Lung microvascular endothelial cell (primary cell): ENCODE results near the gene AKR1B15. TPM values are rescaled to one million over a fixed set of nuclear protein-coding genes. Genes with fewer than 3 reads are reported as not detected.
"Not testable (repeated sequence)": the region's sequence is repeated elsewhere in the genome, so short reads cannot be mapped to it uniquely, and the experiment has no call there.

Experiments used
- DNase-seq, 2 donors: peaks; one replicate each; pipeline versions ENCODE4 v3.0.0 to v3.0.0-alpha.2; 2010; ENCODE audit warnings: low read depth in 2 of 2
- total RNA-seq: library from RNA; depleted of rRNA; stranded (reverse); fragments of >200 nt; gene quantifications from 2 replicates; pipeline ENCODE4 v1.2.1, GENCODE V29; 2014

Gene AKR1B15
- total RNA-seq, 1 donor from 2014 or later: not detected

DNA sequence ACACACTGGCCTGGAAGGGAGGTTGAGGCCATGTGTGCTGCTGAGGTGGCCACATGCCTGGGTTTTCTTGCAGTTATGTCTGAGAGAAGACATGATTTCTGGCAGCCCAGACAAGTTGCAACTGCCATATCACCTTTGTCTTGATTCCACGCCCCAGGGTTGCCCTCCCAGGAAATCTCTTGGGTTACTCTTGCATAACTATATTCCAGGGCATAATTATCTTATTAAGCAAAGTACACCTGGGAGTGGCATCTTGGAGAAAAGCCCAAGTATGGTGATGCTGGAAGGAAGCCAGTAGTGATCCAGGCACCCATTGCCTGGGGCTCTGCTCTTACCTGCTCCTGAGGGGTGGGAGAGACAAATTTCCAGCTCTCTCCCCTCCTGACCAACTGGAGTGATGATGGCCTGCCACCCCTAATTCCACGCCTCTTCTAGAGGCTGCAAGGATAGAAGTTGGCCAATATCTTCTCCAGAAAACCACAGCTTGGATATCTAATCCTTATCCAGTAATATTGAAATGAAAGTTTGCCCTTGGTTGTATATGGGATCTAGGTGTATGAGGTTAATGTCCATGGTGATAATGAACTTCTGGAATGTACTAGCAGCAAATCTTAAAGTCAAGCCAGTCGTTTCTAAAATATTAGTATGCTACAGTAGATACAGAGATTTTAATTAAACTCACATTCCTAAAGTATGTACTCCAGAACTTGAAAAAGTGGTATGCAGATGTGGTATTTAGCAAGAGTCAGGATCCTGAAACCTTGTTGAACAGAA is 16.5 kb upstream of the AKR1B15 start:
- DNase-seq: no peak

DNA sequence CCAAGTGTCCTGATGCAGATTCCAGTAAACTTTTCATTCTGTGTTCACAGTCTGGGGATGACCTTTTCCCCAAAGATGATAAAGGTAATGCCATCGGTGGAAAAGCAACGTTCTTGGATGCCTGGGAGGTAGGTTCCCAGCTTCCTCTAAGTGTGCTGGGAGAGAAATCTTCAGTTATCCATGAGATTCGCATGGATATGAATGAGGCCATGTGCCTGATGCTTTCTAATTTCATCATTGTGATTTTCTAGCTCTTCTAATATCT is 16.0 kb upstream of the AKR1B15 start:
- DNase-seq: no peak

DNA sequence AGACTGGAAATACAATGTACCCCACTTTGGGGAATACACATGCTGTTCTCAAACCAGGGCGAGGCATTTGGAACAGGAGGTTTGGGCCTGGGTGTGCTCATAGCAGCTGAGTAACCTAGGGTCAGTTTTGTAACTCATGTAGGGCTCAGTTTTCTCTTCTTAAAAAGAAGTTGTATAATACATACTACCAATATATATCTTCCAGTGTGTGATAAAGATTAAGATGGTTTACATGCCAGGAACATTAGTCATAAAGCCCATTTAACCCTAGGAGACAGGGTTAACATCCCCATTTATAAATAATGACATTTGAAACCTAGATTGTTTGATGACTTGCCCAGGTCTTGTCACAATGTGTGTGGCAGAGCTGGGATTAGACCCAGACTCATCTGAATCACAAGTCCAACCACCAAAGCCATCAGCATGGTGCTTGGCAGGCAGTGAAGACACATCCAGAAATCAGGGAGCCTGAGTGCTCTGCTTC is 15.6 kb upstream of the AKR1B15 start:
- DNase-seq: no peak

DNA sequence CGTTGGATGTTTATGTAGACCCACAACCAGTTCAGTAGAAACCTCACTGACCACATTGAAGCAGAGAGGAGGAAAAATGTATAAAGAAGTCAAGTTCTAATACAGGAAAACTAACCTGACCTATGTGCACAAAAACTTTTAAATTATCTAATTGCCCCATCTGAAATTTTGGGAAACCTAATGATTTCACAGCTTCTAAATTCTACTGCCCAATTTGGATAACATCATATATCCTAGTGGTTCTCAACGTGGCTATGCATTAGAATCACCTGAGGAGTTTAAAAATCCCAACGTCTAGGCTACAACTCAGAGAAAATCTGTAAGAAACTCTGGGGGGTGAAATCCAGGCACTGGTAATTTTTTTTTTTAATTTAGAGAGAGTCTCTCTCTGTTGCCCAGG is 14.3 kb upstream of the AKR1B15 start:
- DNase-seq: no peak

DNA sequence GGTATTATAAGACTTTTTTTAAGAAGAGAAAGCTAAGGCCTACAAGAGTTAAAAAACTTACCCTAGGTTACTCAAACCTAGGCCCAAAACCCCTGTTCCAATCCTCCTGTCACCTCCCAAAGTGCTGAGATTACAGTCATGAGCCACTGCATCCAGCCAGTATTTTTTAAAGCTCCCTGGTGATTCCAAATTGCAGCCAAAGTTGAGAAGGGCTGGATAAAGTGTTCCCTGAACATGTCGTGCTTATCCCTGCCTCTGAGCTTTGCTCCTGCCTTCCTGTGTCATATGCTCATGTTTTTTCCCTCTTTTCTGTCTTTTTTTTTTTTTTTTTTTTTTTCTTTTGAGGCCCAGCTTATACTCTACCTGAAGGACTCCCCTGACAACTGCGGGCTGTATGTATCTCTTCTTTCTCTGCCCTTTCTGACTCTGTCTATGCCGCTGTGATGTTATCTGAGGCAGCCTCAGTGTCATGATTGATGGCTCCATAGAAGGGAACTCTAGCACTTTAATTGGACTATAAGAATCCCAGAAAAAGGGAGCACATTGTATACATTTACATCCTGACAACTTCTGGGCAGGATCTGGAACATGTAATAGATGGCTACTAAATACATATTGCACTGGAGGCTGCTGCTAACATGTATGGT is 13.5 kb upstream of the AKR1B15 start:
- no peak for DNase-seq

DNA sequence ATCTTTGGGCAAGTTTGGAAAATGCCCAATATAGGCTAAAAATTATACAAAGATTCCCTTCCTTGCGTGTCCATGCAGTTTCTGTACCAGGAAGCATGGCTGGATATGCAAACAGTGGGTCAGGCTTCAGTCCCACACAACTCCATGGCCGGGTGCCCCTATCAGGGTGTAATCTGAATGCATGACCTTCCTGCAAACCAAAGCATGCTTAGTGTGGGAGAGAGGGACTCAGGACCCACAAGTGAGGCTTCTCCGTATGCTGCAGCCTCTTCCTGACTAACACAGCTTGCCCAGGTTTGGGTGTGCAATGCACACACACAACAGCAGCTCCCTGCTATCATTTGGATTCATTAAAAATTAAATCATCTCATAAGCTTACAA is 13.0 kb upstream of the AKR1B15 start:
- no peak for DNase-seq

DNA sequence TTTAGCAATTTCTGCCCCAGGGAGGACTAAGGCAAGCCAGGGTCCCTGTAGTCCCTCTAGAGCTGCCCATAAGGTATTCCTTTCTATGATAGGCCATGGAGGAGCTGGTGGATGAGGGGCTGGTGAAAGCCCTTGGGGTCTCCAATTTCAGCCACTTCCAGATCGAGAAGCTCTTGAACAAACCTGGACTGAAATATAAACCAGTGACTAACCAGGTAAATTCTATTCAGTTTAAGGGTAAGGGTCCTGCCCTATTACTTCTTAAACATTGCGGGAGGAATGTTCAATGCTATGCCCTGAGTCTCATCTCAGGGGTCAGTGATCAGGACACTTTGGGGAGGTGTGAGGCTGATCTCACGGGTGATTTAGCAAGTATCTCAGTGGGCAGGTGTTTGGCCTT is 12.4 kb upstream of the AKR1B15 start:
- not testable (repeated sequence) for DNase-seq

DNA sequence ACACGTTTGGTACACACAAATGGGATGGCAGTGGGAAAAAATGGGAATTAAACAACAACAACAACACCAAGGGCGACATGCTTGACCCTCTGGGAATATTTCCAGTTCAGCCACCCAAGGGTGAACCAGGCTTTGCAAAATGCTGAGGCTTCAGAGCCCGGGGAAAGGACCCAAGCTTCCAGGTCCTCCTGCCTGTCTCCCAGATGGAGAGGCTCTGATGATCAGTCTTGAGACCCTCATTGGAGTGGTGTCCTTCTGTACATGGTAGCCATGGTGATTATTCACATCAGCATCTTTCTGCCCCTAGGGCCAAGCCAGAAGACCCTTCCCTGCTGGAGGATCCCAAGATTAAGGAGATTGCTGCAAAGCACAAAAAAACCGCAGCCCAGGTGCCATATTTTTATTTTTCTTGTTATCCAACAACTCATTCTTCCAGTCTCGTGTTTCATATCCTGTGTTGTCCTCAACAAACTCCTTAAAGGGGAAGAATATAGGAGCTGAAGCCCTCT is 11.6 kb upstream of the AKR1B15 start:
- DNase-seq: not testable (repeated sequence)

DNA sequence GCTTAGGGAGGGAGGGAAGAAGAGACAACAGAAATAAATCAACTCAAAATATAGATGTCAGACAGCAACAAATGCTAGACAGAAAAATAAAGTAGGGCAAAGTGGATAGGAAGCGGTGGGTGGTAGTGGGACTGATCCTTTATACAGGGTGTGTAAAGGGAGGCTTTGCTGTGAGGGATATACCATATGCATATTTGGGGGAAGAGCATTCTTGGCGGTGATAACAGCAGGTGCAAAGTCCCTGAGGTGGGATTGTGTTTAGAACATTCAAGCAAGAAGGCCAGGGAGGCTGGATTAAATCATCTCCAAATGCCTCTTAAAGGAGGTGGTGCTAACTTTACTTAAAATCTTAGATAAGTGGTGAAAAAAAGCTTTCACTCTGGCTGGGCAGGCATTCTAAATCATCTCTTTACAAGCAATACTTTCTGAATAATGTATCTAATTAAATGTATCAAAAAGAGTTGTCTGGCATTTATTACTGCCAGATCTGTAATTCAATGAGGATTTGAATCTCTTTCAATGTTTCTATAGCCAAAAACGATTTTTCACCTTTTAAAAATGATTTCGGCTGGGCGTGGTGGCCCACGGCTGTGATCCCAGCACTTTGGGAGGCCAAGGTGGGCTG is 9.4 kb upstream of the AKR1B15 start:
- no peak for DNase-seq

DNA sequence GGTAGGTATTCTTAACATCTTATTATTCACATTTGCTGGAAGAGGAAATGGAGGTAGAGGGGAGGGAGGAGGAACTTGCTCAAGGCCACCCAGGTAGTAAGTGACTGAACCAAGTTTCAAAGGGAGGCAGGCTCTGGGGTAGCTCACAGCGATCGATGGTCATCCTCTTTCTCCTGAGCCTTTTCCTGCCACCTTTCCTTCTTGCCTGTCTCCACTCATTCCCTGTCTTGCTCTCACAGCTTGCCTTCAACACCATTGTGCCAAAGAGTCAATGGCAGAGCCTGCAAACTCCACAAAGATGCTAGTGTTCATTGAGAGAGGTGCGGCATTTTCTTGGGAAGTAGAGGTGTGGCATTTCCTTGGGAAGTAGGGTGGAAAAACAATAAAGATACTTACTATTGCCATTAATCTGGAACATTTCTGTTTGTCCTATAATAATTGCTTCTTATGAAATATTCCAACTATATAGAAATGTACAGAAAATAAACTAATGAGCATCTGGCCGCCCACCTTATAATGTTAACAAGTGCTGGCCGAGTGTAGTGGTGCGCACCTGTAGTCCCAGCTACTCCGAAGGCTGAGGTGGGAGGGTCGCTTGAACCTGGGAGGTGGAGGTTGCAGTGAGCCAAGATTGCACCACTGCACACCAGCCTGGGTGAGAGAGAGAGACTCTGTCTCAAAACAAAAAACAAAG is 7.3 kb upstream of the AKR1B15 start:
- DNase-seq: not testable (repeated sequence)

DNA sequence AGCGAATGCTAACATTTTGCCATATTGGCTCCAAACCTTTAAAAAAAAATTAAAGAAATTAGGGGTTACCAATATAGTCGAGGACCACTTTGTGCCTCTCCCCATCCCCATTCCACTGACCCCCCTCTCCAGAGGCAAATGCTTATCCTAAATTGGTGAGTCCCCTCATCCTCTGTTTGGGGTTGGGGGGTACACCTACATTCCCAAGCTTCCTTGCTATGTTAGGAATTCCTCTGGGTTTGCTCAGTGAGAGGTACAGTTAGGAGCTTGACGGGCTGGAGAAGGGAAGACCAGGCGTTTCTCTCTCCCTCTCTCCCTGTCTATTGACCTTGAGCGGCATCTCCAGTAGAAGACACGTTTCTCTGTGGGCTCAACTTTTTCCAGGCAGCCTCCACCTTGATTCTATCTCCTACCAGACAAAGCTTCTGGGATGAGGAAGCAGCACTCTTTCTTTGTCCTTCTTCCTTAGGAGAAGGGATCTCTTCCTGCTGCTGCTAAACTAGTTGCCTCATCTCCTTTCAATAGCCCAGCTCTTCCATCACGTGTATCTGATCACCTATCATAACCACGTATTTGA is 6.6 kb upstream of the AKR1B15 start:
- DNase-seq: no peak

DNA sequence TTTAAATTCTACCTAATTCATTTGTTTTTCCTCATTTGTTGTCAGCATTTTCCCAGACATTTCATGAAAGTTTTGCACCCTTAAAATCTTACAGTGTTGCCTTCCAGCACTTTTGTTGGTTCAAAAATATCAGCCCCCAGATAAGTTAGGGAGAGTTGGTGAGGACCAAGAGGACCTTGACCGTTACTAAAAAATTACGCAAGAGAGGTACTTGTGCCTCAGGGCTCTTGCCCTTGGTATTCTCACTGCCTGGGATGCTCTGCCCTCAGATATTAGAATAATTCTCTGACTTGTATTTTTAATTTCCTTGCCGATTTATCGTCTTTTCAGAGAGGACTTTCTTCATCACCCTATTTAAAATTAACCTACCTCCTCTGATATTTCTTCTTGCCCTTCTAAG is 3.5 kb upstream of the AKR1B15 start:
- no peak for DNase-seq

DNA sequence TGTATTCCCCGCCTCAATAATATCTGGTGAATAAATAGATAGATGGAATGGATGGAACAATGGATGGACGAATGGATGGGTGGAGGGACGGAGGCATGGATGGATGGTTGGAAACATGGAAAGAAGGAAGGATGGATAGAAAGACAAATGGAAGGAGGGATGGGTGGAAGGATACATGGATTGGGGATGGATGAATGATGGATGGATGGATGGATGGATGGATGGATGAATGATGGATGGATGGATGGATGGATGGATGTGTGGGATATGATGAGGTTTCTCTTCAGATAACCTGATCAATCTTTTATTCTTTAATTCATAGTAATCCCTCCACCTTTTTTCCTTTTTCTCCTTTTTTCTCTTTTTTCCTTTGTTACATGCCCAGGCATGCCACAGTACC is 3.0 kb upstream of the AKR1B15 start:
- DNase-seq: no peak

DNA sequence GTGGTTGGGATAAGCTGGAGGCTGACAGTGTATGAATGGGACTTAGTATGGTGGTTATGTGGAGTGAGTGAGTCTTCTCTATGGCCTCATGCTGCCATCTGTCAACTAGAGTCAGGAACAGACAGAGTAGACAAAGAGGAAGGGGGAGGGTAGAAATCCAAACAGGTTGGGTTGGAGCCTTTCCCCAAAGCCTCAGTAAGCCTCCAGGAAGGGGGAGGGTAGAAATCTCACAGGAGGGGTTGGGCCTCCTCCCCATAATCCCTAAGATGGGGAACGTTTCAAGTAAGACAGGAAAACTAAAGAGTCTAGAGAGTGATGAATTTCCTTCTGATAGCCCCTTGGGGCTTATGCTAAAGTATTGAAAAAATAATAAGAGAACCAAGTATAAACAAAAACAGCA is 2.0 kb upstream of the AKR1B15 start:
- no peak for DNase-seq

DNA sequence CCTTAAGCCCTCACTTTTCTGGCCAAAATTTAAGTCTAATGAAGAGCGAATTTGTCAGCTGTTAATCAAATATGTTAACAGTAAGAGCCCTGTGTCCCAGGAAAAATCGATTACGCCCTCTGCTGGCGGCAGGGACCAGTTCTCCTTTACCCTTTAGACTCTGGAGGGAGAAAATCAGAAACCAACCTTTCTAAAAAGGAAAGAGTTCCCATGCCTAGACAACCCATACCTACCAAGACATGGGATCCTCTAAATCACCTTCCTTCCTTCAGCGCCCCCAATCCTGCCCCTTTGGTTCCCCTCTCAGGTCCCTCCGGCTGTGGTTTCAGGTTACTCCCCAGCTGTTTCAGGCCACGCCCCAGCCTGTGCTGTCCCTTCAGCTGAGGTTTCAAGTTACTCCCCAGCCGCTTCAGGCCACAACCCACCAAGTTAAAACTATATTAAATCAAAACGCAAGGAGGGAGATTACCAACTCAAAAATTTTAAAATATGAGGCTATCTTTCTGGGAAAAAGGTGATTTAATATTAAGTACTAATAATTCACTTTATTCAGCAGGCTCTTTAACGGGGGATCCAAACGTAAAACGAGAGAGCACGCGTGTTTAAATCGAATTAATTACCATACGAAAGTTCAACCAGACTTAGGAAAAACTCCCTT is 1.4 kb upstream of the AKR1B15 start:
- DNase-seq: peak; percentile 66 to 73

DNA sequence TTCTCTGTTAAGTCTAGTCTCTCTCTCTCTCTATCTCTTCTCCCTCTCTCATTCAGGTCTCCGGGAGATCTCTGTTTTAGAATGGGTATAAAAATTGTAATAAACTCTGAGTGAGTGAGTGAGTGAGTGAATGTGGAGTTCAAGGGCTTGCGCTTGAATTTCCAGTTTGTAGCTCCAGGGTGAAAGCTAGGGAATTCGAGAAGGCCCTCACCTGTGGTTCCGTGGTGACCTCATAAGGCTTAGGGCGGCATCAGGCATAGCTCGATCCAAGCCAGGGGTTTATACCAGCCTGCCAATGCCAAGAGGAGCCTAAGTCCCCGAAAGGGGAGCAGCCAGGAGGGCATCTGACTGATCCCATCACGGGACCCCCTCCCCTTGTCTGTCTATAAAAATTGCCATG is 456 bp downstream of the AKR1B15 start:
- no peak for DNase-seq

DNA sequence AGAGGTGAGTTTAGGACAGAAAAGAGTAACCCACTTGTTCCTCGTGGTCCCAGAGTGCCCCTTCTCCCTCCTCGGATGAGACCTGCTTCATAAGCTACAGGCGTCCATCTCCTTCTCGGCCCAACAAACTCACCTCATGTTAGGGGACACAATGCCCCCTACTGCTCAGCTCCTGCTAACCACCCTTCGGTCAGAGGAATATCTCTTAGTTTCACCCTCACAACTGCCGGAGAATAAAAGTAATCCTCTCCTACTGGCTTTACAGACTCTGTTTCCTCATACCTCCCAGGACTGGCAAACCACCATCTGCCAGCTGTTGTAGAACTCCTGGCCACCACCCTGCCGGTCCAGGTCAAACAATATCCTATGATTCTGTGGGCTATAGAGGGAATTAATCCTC is 3.2 kb downstream of the AKR1B15 start:
- DNase-seq: peak; percentile 6 to 21

DNA sequence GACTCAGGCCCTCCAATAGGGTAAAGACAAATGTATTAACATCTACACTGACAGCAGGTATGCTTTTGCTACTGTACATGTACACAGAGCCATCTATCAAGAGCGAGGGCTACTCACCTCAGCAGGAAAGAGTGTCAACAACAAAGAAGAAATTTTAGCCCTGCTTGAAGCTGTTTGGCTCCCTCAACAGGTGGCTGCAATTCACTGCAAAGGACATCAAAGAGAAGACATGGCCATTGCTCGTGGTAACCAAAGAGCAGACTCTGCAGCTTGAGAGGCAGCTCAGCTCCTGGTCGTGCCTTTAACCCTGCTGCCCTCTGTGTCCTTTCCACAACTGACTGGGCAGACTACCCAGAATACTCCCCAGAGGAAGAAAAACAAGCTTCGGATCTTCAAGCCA is 5.1 kb downstream of the AKR1B15 start:
- DNase-seq: no peak

DNA sequence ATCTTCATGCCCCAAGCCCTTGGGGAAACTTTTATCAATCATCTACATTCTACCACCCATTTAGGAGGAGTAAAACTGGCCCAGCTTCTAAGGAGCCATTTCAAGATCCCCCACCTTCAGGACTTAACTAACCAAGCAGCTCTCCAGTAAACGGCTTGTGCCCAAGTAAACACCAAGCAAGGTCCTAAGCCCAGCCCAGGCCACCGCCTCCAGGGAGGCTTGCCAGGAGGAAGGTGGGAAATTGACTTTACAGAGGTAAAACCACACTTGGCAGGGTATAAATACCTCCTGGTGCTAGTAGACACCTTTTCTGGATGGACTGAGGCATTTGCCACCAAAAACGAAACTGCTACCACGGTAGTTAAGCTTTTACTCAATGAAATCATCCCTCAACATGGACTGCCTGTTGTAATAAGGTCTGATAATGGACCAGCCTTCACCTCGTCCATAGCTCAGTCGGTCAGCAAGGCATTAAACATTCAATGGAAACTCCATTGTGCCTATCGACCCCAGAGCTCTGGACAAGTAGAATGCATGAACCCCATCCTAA is 5.6 kb downstream of the AKR1B15 start:
- no peak for DNase-seq

DNA sequence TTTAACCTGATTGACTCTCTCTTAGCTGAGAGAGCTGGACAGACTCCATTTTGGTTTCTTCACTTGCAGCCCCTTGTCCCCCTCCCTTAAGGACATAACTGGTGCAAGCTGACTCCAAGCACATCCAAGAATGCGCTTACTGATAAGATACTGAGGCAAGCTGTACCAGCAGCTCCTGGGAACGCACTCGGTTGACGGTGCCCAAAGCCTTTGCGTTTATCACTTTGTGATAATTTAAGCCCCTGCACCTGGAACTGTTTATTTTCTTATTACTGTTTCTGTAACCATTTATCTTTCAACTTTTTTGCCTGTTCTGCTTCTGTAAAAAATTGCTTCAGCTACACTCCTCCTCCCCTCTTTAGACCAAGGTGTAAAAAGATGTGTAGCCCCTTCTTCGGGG is 8.5 kb downstream of the AKR1B15 start:
- DNase-seq: no peak

DNA sequence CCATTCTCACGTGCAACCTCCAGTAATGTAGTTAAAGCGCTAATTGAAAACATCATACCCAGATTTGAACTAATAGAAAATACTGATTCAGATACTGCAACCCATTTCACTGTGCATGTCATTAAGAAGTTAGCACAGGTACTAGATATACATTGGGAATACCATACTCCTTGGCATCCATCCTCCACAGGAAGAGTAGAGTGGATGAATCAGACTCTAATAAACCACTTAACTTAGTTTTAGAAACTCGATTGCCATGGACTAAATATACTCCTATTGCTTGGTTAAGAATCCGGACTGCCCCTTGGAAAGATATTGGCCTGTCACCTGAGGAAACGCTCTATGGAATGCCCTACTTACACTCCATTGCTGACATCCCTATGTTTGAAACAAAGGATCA is 9.5 kb downstream of the AKR1B15 start:
- no peak for DNase-seq
